LNCaP clone FGC (cell line): ENCODE data around the gene KIF21B.

ENCODE experiments used
- DNase-seq: peaks from one replicate; pipeline ENCODE4 v3.0.0-alpha.2; 2011; ENCODE audit warnings: low read depth
- H3K4me3 ChIP-seq: 2 replicates; pipeline ENCODE4 v1.5.1; 2011; ENCODE audit warnings: mild to moderate bottlenecking, low read depth, low read length, control low read depth
- TF ChIP-seq, protein P1 (sequence below): IDR thresholded peaks from 2 replicates; pipeline ENCODE4 v1.5.1; 2012; ENCODE audit warnings: mild to moderate bottlenecking; ENCODE audit not compliant: control insufficient read depth, insufficient read depth; ENCODE audit errors: extremely low read depth

The KIF21B gene

DNA sequence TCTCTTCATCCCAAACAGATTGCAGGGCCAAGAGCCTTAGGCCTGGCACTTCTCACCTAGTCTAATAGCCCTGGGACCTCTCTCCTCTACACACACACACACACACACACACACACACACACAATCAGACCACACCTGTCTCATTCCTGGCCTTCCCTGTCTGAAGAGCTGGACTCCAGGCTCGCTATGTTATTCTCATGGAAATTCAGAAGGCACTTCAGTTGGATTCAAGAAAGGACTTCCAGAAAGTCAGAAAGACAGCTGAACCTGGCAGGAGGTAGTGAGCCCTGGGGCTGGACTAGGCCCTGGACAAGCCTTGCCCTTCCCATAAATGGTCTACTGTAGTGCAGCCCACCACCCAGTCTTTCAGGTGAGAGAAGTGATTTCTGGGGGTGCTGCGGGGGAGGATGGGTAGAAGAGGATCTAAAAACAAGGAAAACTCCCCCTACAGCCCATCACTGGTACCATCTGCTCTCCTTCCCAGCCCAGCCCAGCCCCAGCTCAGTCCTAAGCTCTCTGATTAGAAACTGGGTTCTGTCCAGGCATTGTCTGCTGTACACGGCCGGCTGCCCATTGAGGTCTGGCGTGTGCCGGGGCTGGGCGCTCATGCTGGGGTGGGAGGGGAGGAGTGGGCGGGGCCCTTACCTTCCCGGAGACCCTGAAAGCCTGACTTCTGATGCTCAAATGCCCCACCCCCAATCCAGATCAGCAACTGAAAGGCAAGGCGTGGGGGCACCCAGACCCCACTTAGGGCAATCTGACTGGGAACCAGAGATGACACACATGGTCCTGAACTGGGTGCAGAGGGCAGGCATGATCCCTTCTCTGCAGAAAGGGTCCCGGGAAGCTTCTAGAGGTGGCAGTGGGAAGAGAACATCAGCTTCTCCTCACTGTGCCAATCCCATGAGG is 2.5 kb downstream of the KIF21B start:
- TF ChIP-seq, protein P1, sequence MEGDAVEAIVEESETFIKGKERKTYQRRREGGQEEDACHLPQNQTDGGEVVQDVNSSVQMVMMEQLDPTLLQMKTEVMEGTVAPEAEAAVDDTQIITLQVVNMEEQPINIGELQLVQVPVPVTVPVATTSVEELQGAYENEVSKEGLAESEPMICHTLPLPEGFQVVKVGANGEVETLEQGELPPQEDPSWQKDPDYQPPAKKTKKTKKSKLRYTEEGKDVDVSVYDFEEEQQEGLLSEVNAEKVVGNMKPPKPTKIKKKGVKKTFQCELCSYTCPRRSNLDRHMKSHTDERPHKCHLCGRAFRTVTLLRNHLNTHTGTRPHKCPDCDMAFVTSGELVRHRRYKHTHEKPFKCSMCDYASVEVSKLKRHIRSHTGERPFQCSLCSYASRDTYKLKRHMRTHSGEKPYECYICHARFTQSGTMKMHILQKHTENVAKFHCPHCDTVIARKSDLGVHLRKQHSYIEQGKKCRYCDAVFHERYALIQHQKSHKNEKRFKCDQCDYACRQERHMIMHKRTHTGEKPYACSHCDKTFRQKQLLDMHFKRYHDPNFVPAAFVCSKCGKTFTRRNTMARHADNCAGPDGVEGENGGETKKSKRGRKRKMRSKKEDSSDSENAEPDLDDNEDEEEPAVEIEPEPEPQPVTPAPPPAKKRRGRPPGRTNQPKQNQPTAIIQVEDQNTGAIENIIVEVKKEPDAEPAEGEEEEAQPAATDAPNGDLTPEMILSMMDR = no peak
- H3K4me3 ChIP-seq = no peak overlapping the region
- no peak for DNase-seq

DNA sequence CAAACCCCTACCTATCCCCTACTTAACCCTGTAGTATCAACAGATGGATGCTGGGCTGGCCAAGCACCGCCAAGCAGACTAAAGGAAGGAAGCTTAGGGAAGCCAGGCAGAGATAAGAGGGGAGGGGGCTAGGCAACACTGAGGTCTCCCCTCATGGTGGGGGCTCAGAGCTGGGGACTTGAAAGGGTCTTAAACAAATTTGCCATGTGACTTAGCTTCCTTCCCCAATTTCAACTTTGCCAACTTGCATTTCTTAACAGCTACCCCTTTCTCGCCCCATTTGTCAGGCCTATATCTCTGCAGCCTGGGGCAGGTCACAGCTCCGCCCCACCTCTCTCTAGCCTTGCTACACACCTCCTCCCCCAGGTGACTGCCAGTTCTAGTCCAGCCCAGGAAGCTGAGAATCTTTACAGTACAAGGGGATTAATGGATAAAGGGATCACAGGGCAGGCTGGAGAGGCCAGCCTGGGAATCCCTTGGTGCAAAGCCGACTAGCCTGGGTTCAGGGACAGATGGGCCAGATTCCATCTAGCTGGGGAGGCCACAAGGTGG is 3.4 kb downstream of the KIF21B start:
- TF ChIP-seq, protein P1 = no peak
- DNase-seq = no peak
- H3K4me3 ChIP-seq = no peak overlapping the region

DNA sequence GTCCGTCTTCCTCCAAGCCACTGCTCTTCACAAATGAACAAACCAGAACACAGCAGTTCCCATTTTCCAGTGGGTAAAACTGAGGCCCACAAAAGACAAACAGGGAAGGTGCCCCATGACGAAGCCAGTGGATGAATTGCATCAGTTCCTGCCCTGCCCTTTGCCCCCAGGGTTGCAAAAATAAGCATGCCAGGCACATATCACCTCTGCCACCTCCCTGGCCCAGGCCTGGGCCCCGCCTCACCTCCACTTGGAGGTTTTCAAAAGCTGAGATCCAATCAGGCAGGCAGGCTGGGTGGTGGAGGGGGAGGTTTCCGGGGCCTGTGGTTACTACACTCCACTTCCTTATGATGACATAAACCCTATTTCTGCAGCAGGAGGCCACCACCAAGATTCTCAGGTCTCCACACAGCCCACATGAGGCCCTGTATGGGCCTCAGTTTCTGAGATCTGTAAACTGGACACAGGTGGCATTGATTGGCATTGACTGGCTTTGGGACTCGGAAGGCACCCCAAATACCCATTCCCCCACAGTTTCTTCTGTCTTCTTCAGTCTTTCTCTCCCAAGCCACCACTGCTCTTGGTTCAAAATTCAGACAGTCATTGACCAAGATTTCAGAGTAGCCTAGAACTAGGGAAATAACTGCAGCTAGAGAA is 4.1 kb downstream of the KIF21B start:
- DNase-seq = no peak
- TF ChIP-seq, protein P1 = no peak
- H3K4me3 ChIP-seq = no peak overlapping the region

DNA sequence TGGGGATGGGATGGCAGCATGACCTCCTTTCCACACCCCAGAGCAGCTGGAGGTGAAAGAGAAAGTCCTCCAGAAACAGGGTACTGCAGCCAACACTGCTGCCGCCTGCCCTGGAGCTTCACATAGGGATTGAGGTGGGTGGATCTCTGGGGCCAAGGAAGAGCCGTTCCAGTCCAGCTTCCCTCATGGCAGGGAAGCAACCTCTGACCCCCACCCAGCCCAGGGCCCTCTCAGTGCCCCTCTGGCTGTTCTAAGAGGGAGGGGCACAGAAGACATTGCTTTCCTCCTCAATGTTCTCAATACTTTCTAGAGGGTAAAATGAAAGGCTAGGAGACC is 5.7 kb downstream of the KIF21B start:
- H3K4me3 ChIP-seq = no peak overlapping the region
- TF ChIP-seq, protein P1 = no peak
- no peak for DNase-seq

DNA sequence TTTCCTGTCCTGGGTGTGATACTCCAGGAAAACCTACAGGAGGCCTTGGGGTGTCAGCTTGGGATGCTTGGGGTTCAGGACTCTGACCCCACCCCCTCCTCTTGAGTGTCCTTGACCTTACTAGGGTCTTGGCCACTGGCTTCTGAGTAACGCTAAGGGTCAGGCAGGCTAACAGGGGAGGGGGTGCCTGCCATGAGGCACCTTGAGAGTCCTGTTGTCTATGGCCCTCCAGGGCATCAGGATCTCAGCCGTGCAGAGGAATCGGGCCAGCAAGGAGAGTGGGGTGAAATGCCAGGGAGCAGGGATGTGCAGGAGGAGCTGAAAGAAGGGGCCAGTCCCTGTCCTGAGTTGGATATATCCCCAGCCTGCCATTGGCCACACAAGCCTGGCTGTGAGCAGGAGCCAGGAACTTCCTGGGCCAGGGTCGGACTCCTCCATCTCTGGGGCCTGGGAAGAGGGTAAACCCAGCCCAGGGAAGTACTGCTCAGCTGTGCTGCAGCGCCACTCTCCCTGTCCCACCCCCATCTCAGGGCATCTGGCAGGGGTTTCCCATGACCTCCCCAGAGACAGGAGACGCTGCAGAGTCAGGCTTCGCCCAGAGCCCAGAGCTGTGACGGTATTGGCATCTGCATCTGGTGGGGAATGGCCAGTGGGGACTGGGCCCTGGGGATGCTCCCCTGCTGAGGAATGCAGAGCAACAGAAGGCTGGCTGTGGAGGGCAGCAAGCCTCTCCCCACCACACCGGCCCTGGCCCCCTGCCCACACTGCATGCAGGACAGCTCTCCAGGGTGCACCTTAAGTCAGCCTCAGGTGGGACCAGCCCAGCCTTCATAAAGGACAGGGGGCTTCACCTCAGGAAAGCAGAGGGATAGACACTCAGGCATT is 6.3 kb downstream of the KIF21B start:
- H3K4me3 ChIP-seq = no peak overlapping the region
- TF ChIP-seq, protein P1 = no peak
- DNase-seq = no peak

DNA sequence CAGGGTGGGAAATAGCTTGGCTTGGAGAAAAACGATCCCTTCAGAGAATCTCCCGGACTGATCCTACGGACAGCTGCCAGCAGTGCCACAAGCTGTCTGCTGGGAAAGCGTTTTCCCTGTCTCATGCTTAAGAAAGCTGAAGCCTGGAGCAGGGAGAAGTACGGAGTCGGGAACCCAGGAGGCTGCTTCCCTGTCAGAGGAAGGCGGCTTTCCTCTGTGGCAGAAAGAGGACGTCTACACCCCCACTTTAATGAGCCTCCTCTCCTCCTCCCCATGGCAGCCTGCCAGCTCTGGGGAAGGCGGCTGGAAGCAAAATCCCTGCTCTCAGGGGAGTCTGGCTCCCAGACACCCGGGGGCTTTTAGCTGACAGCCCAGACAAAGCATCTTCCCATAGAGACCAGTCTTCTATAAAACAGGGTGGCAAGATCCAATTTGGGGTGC is 7.3 kb downstream of the KIF21B start:
- TF ChIP-seq, protein P1 = no peak
- DNase-seq = no peak

More for the DNA sequence above, 7.3 kb downstream of the KIF21B start:
- no peak overlapping the region for H3K4me3 ChIP-seq
